ENCODE data around the gene SIRT7.
"Not testable (repeated sequence)": the region's sequence is repeated elsewhere in the genome, so short reads cannot be mapped to it uniquely, and the experiment has no call there.

SIRT7 gene

GRCh38 chr17:81921996-81922565 lies 4.1 kb upstream of the SIRT7 start:
- Histone ChIP-seq H3K4me3 (no peak overlapping the region), H3K27ac (peak overlapping the region in 1 of 2 donors; percentile 36)
- no peak for TF ChIP-seq CTCF (IDR thresholded peaks at IDR 0.05)
- no peak for DNase-seq (ENCODE audit: low spot score)

- no peak for TF ChIP-seq CTCF (IDR thresholded peaks at IDR 0.05)
- Histone ChIP-seq H3K4me3 (no peak overlapping the region), H3K27ac (no peak overlapping the region)
- DNase-seq (ENCODE audit: low spot score): no peak
These were observed 3.5 kb upstream of the SIRT7 start for GRCh38 chr17:81921537-81921862.

- Histone ChIP-seq H3K4me3 (no peak overlapping the region), H3K27ac (no peak overlapping the region)
- DNase-seq (ENCODE audit: low spot score): no peak
- no peak for TF ChIP-seq CTCF (IDR thresholded peaks at IDR 0.05)
These were observed 2.9 kb upstream of the SIRT7 start for GRCh38 chr17:81920612-81921536.

- no peak for TF ChIP-seq CTCF (IDR thresholded peaks at IDR 0.05)
- Histone ChIP-seq H3K4me3 (no peak overlapping the region), H3K27ac (no peak overlapping the region)
- DNase-seq (ENCODE audit: low spot score): no peak
These were observed 1.0 kb upstream of the SIRT7 start for GRCh38 chr17:81918832-81919545.

- DNase-seq (ENCODE audit: low spot score): not testable (repeated sequence)
- H3K4me3 ChIP-seq: peak overlapping the region; percentile 96
These were observed 325 bp upstream of the SIRT7 start for GRCh38 chr17:81918333-81918669.

GRCh38 chr17:81916234-81917001 lies 1.6 kb downstream of the SIRT7 start:
- Histone ChIP-seq H3K4me3 (peak overlapping the region; percentile 96), H3K27ac (no peak overlapping the region)
- no peak for DNase-seq (ENCODE audit: low spot score)
- no peak for TF ChIP-seq CTCF (IDR thresholded peaks at IDR 0.05)

More at GRCh38 chr17:81918333-81918669, 325 bp upstream of the SIRT7 start:
- H3K27ac ChIP-seq: peak overlapping the region; percentile 60 to 84

GRCh38 chr17:81915331-81915730 lies 2.6 kb downstream of the SIRT7 start:
- no peak for TF ChIP-seq CTCF (IDR thresholded peaks at IDR 0.05)
- Histone ChIP-seq H3K27ac (no peak overlapping the region), H3K4me3 (no peak overlapping the region)
- DNase-seq (ENCODE audit: low spot score): no peak

Measured in coronary artery (tissue), 2 donors.